D341Med (cell line): ENCODE results near the gene RHO.

Experiments used
- DNase-seq: peaks from one replicate; pipeline ENCODE4 v3.0.0; 2012; ENCODE audit warnings: low spot score

RHO gene

GRCh38 chr3:129577925-129578786 lies 49.7 kb downstream of the RHO start:
- DNase-seq, result no peak

DNA sequence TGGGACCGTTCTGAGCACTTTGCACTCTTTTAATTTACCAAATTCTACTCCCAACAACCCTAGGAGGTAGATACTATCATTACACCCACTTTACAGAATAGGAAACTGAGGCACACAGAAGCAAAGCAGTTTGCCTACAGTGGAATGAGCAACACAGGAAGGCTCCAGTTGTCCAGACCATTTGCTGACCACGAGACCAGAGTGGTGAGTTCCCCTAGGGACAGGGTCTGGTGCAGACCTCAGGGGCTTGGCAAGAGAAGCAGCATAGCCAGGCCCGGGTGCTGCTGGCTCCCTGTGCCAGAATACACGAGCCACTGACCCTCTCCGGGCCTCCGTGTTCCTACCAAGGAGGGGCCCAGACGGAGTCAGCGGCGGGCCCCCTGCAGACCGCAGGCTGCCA lies 51.6 kb downstream of the RHO start:
- DNase-seq, result no peak

GRCh38 chr3:129581623-129582022 lies 53.2 kb downstream of the RHO start:
- DNase-seq, result no peak

DNA sequence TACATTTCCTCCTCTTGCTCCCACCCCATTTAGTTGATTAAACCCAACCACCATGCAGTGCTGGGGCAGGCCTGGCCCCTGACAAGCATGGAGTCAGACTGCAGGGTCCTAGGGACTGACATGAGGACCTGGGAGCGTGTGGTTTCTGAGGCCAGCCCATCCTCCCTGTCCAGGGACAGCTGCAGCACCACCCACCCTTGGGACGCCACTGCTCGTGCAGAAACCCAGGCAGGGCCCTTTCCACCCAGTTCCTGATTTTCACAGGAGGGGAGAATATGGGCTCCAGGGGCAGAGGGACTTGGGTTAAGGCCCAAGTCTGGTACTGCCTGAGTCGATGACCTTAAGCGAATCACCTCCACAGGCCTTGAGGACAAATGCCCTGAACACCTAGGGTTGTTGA lies 54.4 kb downstream of the RHO start:
- DNase-seq, result no peak

- no peak for DNase-seq
These were observed 54.9 kb downstream of the RHO start for GRCh38 chr3:129583289-129583688.

- DNase-seq, result no peak
These were observed 56.2 kb downstream of the RHO start for GRCh38 chr3:129584631-129585030.
